Measurements from ENCODE around the gene PLA2G7.
"Not testable (repeated sequence)": the region's sequence is repeated elsewhere in the genome, so short reads cannot be mapped to it uniquely, and the experiment has no call there.

PLA2G7 gene

DNA sequence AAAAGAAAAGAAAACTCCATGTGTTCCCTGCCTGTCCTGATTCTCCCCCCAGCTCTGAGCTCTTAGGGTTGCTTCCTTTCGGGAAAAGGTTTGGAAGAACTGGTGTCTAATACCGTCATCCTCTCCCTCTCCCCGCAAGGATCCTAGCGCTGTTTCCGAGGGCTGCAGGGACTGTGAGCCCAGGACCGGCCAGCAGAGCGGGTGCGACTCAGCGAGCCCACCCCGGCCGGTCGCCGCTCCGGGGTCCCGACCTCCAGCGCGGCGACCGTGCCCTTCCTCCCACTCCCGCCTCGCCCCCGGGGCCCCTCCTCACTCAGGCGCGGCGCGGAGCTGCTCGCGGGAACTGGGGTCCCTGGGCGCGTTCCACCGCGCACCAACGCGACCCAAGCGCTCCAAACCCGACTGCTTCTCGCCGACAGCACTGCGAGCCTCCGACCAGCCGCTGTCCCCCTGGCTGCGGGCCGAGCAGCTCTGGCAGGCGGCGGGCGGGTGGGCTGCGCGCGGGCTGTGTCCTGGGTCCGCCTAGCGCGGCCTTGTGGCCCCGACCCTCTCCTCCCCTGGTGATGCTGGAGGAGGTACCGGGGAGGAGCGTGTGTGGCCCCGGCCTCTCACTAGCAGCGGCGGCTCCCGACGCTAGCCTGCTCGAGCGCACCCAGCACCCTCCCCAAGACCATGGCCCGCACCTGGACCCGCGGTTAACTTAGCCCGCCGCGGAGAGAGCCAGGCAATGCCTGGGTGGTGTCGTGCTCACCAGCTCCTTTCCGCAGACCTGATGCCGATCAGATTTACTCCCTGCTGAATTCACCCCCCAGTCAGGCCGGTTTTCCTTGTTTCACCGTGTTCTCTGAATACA lies at the start of gene PLA2G7:
Gene PLA2G7, minus strand, starts transcription at position 509 of the 853 bp plus-strand sequence. CDS start 12,484 bp downstream, outside the sequence.
- no peak for DNase-seq (ENCODE audit: low read depth in 2 of 2)

GRCh38 chr6:46784535-46784934 lies 49.4 kb upstream of the PLA2G7 start:
- DNase-seq (ENCODE audit: low read depth in 2 of 2) = no peak

DNA sequence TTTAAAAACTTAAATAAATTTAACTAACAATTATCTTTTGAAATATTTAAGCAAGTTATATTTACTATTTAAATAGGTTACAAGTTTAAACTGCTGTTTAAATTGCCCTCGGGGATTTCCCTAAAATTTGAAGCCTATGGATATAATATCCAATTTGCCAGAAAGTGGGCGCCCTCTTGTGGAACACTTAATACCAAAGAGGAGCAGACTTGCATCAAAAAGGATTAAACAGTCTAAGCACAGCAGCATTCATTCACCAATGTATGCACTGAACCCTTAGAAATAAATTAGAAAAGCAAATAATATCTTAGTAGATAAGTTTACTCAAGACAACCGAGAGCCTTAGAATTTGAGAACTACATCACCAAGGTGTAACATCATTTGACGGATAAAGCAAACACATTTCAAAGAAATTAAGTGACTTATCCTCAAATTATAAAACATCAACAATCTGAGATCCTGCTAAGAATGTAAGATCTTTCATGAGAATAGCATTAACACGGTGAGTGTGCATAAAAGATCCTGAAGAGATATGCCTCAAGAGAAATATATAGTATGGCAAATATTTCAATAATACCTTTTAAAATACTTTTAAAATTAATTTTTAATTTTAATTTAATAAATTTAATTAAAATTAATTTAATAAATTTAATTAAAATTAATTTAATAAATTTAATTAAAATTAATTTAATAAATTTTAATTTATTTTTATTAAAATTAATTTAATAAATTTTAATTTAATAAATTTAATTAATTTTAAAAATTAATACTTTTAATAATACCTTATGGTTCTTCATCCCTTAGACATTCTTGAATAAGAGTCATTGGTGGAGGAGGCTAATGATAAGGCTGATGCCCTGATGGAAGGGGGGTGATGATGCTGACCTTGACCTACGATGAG lies 46.6 kb upstream of the PLA2G7 start:
- no peak for DNase-seq (ENCODE audit: low read depth in 2 of 2)

DNA sequence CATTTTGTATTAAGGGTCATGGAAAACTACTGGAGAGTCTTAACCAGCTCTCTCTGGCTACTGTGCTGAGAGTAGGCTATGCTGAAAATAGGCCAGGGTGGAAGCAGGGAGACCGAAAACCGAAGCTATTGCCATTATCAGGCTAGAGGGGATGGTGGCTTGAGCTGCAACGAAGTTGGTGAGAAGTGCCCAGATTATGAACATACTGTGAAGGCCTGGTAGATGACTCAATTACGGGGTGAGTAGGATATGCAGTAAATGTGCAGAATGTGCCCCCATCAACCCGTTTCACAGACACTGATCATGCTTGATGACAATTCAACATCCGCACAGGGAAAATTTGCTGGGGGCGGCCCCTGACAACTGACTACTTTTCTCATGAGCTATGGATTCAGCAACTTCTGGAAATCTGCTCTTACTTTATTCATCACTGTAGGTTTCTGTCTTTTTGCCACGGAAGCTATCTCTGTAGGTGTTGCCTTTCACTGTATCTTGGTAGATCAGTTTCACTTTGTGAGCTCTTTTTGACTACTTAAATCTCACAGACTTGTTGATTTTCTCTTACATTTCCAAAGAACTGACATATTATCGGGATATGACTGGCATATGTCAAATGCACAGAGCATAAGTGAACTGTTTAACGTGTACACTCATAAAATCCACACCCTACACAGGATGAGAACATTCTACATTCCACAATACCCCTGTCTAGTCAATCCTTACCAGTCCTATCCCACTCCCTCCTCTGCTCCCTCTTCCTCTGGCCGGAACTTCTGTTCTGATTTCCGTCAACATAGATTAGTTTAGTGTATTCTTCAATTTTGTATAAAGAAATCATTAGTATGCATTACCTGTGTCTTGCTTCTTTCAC lies 42.5 kb upstream of the PLA2G7 start:
- no peak for DNase-seq (ENCODE audit: low read depth in 2 of 2)

DNA sequence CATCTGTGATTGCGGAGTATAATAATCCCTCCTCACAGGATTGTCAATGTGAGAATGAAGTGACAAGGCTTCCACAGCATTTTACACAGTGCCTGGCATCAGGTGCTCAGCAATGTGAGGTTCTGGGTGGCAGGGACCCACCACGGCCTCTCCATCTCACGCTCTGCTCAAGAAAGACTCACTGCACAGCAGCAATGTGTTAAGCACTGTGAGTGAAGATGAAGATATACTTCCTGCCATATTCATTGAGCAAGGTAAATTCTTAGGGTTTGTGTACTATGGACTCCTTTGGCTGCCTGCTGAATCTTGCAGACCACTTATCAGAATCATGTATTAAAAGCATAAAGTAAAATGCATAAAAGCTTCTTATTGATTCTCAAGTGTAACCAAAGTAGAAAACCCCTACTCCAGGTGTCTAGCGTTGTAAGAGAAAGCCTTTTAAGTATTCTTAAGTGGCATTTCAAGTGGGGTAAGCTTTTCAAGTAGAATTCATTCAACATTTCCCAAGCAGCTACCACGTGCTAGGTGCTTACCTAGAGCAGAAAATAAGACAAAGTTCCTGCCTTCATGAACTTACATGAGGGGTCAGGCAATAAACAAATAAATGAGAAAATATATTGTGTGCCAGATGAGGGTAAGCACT lies 41.0 kb upstream of the PLA2G7 start:
- DNase-seq (ENCODE audit: low read depth in 2 of 2) = no peak

- not testable (repeated sequence) for DNase-seq (ENCODE audit: low read depth in 2 of 2)
Measured at GRCh38 chr6:46774736-46775135, 39.6 kb upstream of the PLA2G7 start.

- no peak for DNase-seq (ENCODE audit: low read depth in 2 of 2)
Measured at GRCh38 chr6:46773201-46773855, 38.2 kb upstream of the PLA2G7 start.

DNA sequence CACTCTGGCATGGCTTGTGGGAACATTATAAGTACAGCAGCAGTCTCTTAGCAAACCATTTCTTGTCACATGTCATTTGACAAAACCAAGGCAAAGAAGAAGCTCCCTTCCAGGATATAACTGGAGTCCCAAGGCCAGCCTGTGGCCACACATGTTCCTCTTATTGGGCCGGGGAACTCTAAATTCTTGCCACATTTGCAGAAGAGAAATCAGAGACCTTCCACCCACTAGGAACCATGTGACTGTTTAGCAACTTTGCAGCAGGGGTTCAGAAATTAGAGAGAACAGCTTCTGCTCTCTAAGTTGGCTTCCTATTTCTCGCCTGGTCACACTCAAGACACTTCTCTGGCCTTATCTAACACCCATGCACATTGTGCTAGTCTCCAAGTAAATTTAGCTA lies 37.6 kb upstream of the PLA2G7 start:
- no peak for DNase-seq (ENCODE audit: low read depth in 2 of 2)

GRCh38 chr6:46772016-46772415 lies 36.8 kb upstream of the PLA2G7 start:
- DNase-seq (ENCODE audit: low read depth in 2 of 2) = no peak

DNA sequence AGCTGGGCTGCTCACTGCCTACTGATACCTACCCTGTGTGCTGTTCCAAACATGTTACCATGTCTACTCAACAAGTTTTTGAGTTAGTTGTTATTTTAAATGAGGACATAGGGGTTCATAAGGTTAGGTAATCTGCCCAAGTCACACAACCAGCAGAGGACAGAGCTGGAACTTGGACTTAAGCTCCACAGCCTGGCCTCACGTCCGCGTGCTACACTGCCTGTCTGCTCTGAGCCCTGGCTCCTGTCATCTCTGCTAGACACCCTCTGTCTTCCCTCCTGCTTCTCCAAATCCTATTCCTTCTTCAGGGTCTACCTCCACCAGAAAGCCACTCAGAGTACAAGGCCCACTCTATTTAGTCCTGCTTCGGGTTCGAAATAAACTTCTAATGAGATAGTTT lies 29.8 kb upstream of the PLA2G7 start:
- DNase-seq (ENCODE audit: low read depth in 2 of 2) = no peak

DNA sequence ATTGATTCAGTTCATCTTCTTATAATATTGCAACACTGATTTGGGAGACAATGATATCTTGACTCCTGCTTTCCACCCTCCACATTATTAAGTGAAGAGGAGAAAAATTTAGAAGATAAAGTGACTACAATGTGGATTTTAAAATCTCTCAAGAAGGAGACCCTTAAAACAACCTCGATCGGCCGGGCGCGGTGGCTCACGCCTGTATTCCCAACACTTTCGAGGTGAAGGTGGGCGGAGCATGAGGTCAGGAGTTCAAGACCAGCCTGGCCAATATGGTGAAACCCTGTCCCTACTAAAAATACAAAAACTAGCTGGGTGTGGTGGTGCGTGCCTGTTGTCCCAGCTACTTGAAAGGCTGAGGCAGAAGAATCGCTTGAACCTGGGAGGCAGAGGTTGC lies 29.1 kb upstream of the PLA2G7 start:
- DNase-seq (ENCODE audit: low read depth in 2 of 2) = not testable (repeated sequence)

GRCh38 chr6:46763466-46763865 lies 28.3 kb upstream of the PLA2G7 start:
- no peak for DNase-seq (ENCODE audit: low read depth in 2 of 2)

DNA sequence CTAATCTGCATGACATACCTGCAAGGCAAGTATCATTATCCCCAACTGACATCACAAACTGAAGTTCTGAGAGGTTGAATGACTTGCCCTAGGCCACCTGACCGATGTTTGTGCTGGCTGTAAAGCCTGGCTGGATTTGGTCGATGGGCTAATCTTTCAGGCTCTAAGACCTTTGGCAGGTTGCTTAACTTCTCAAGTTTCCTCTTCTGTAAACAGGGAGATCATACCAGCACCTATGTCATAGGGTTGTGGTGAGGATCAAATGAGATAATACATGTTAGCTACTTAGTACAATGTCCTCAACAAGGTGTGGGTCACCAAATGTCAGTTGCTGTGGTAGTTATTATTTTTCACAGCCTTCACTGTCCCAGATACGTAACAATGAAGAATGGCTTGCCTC lies 25.8 kb upstream of the PLA2G7 start:
- DNase-seq (ENCODE audit: low read depth in 2 of 2) = no peak

GRCh38 chr6:46758960-46759753 lies 24.0 kb upstream of the PLA2G7 start:
- DNase-seq (ENCODE audit: low read depth in 2 of 2) = no peak

DNA sequence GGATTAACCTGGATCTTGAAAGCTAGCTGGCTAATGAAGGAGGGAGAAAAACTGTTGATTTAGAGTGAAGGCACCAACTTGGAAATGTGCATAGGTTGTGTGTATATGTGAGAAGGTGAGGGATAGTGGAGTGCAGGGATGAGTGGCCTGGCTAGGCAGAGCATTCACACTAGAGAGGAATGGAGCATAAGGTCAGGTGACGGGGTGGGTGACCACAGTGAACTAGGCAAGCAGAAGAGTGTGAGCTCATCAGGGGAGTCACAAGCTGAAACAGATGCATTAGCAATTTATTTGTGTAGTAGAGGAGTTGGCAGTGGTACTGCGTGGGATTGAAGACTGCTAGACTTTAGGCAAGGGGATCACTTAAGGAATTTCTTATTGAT lies 22.0 kb upstream of the PLA2G7 start:
- DNase-seq (ENCODE audit: low read depth in 2 of 2) = no peak

GRCh38 chr6:46756469-46757213 lies 21.5 kb upstream of the PLA2G7 start:
- DNase-seq (ENCODE audit: low read depth in 2 of 2) = no peak

DNA sequence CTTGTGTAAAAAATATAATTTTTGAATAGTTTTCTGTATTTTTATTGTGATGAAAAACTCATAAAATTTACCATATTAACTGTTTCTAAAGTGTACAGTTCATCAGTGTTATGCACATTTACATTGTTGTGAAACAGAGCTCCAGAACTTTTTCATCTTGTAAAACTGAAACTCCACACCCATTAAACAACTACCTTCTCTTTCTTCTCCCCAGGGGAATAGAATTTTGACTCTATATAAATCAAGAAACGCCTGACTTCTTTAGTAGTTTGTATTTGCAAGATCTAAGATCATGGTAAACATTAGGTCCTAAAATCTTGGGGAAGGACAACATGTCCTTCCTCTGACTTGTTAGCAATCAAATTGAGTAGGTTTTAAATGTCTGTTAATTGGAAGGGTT lies 20.7 kb upstream of the PLA2G7 start:
- DNase-seq (ENCODE audit: low read depth in 2 of 2) = no peak

DNA sequence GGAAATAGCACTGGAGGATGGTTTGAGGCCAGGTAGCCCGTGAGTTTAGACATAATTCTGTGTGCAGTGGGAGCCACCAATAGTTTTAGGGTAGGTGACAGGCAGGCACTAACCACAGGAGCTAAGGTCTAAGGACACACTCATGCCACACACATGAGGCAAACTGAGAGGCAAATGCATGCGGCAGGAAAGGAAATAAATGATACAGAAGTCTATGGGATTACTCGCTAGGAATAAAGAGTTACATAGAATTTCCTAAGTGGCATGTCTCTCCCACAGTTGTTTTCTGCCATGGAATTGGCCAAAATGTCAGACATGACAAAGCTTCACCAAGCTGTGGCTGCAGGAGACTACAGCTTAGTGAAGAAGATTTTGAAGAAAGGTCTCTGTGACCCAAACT lies 16.5 kb upstream of the PLA2G7 start:
- DNase-seq (ENCODE audit: low read depth in 2 of 2) = no peak

- no peak for DNase-seq (ENCODE audit: low read depth in 2 of 2)
Measured at GRCh38 chr6:46749731-46750130, 14.6 kb upstream of the PLA2G7 start.
